Keratinocyte (primary cell): ENCODE data around the gene WDR33.

Experiments used
- CTCF ChIP-seq, 3 experiments: IDR thresholded peaks in 1 of 3; conservative IDR thresholded peaks in 1 of 3; optimal IDR thresholded peaks in 1 of 3; 2 replicates in 2 of 3; 3 replicates in 1 of 3; pipeline versions ENCODE3 to v1.5.1; 2011; ENCODE audit warnings: low read length in 3 of 3, mild to moderate bottlenecking in 3 of 3, moderate library complexity in 2 of 3, control low read depth in 1 of 3, inconsistent platforms in 1 of 3; ENCODE audit not compliant: insufficient read depth in 2 of 3; ENCODE audit errors: extremely low read depth in 1 of 3
- EZH2 ChIP-seq: IDR thresholded peaks from one replicate; pipeline ENCODE4 v1.6.1; 2012; ENCODE audit warnings: inconsistent platforms, mild to moderate bottlenecking, low read length, moderate library complexity

GRCh38 chr2:127676906-127677305 lies 134.1 kb downstream of the WDR33 start:
- TF ChIP-seq CTCF (optimal IDR thresholded peaks at IDR 0.05 in 1 of 3, IDR thresholded peaks at IDR 0.05 in 1 of 3, conservative IDR thresholded peaks at IDR 0.05 in 1 of 3; ENCODE audit: extremely low read depth in 1 of 3, insufficient read depth in 2 of 3, low read length in 3 of 3) (no peak), EZH2 (no peak)
